Smooth muscle cell (in vitro differentiated cells): ENCODE measurements around the gene UNC119. TPM values are rescaled to one million over a fixed set of nuclear protein-coding genes. Genes with fewer than 3 reads are reported as not detected.
"Not testable (repeated sequence)": the region's sequence is repeated elsewhere in the genome, so short reads cannot be mapped to it uniquely, and the experiment has no call there.

ENCODE experiments used
- DNase-seq: peaks from one replicate; lab custom pipeline; 2025; ENCODE audit not compliant: unreplicated experiment; lab: John Stamatoyannopoulos, UW
- H2AFZ ChIP-seq: fragments of 200-600 bp; sonication (generic); 2 replicates; pipeline ENCODE4 v1.6.0; 2016; ENCODE audit warnings: antibody characterized with exemption, low read depth, mild to moderate bottlenecking
- H3F3A ChIP-seq: fragments of 200-600 bp; sonication (generic); 2 replicates; pipeline ENCODE4 v1.6.0; 2017; ENCODE audit warnings: antibody characterized with exemption, low read depth
- H3K27ac ChIP-seq: fragments of 200-600 bp; sonication (generic); 2 replicates; pipeline ENCODE4 v1.5.1; 2016; ENCODE audit warnings: low read depth, mild to moderate bottlenecking
- H3K27me3 ChIP-seq: fragments of 200-600 bp; sonication (generic); 2 replicates; pipeline ENCODE4 v1.6.1; 2016; ENCODE audit warnings: low read depth, mild to moderate bottlenecking
- H3K36me3 ChIP-seq: fragments of 200-600 bp; sonication (generic); 2 replicates; pipeline ENCODE4 v1.5.1; 2016; ENCODE audit warnings: low read depth
- H3K4me1 ChIP-seq: fragments of 200-600 bp; sonication (generic); 2 replicates; pipeline ENCODE4 v1.5.1; 2016; ENCODE audit warnings: low read depth
- H3K4me2 ChIP-seq: fragments of 200-600 bp; sonication (generic); 2 replicates; pipeline ENCODE4 v1.6.0; 2016; ENCODE audit warnings: mild to moderate bottlenecking
- H3K4me3 ChIP-seq: fragments of 200-600 bp; sonication (generic); 2 replicates; pipeline ENCODE4 v1.5.1; 2016; ENCODE audit warnings: mild to moderate bottlenecking
- H3K79me2 ChIP-seq: fragments of 200-600 bp; sonication (generic); 2 replicates; pipeline ENCODE4 v1.6.0; 2016; ENCODE audit warnings: low read depth, mild to moderate bottlenecking
- H3K9ac ChIP-seq: fragments of 200-600 bp; sonication (generic); 2 replicates; pipeline ENCODE4 v1.6.0; 2016; ENCODE audit warnings: low read depth
- H3K9me3 ChIP-seq: fragments of 200-600 bp; sonication (generic); replicated peaks from 2 replicates; pipeline ENCODE4 v1.5.1; 2016; ENCODE audit warnings: low read depth
- H4K20me1 ChIP-seq: fragments of 200-600 bp; sonication (generic); 2 replicates; pipeline ENCODE4 v1.6.0; 2016; ENCODE audit warnings: low read depth
- CTCF ChIP-seq: fragments of 200-600 bp; sonication (generic); IDR thresholded peaks from 2 replicates; pipeline ENCODE4 v1.5.1; 2017; ENCODE audit warnings: borderline replicate concordance, mild to moderate bottlenecking, antibody characterized with exemption; ENCODE audit not compliant: insufficient read depth, poor library complexity, severe bottlenecking
- WGBS: methylation state at CpG from one replicate; pipeline ENCODE4 v1.1.7; 2016; ENCODE audit warnings: low lambda C conversion rate; 5-methylcytosine and 5-hydroxymethylcytosine counted together
- polyA plus RNA-seq: library from polyadenylated mRNA; unstranded; fragments of >200 nt; fragmentation: Nextera tagmentation; extraction: Ambion mirVana; gene quantifications from 2 replicates; pipeline ENCODE4 v1.2.1, GENCODE V29; 2016
- total RNA-seq: library from RNA; depleted of rRNA; stranded (reverse); fragments of >200 nt; gene quantifications from 2 replicates; pipeline ENCODE4 v1.2.3, GENCODE V29; 2014

UNC119 gene
- total and polyA plus RNA-seq, 2 experiments from 2014 or later: 35.9 to 46.9 TPM

- Histone ChIP-seq H3F3A (peaks cover 3% of the 10 kb centered on the region), H3K27ac (no peak overlapping the region), H3K79me2 (no peaks in the 10 kb centered on the region), H3K4me2 (no peak overlapping the region), H3K9ac (no peak overlapping the region), H2AFZ (no peak overlapping the region), H3K4me1 (peaks cover 5% of the 10 kb centered on the region), H4K20me1 (no peaks in the 10 kb centered on the region), H3K9me3 (no peaks in the 10 kb centered on the region), H3K27me3 (no peaks in the 10 kb centered on the region), H3K36me3 (peaks cover under 1% of the 10 kb centered on the region), H3K4me3 (no peak overlapping the region)
- 97% methylated on average over 8 of the region's 8 CpGs for WGBS
- no peak for TF ChIP-seq CTCF
- DNase-seq: no peak
Observed at GRCh38 chr17:28578246-28579195, 26.1 kb upstream of the UNC119 start.

GRCh38 chr17:28577466-28577824 lies 25.0 kb upstream of the UNC119 start:
- no peak overlapping the region for H3K4me2 ChIP-seq

GRCh38 chr17:28576758-28577465 lies 24.5 kb upstream of the UNC119 start, which contains the start of gene ALDOC:
TSS of gene ALDOC (minus strand) at chr17:28576895. CDS start at chr17:28575532, 1,363 bp downstream.
- H3K4me1 ChIP-seq: peaks cover 5% of the 10 kb centered on the region
- peaks cover 3% of the 10 kb centered on the region for H3F3A ChIP-seq
- no peaks in the 10 kb centered on the region for H3K9me3 ChIP-seq
- no peak within 1 kb of the TSS for H3K9ac ChIP-seq
- no peaks in the 10 kb centered on the region for H3K79me2 ChIP-seq
- H3K27ac ChIP-seq: no peak within 1 kb of the TSS
- no peaks in the 10 kb centered on the region for H3K27me3 ChIP-seq
- H3K4me3 ChIP-seq: peak within 1 kb of the TSS; percentile 37
- DNase-seq: peak; percentile 75
- H4K20me1 ChIP-seq: no peaks in the 10 kb centered on the region
- peak within 1 kb of the TSS; percentile 60 for H2AFZ ChIP-seq
- H3K4me2 ChIP-seq: peak within 1 kb of the TSS; percentile 86
- TF ChIP-seq CTCF: no peak
- no peaks in the 10 kb centered on the region for H3K36me3 ChIP-seq
- 9% methylated on average over 23 of the region's 26 CpGs for WGBS

More at GRCh38 chr17:28577466-28577824, 25.0 kb upstream of the UNC119 start:
- H3K79me2 ChIP-seq: no peaks in the 10 kb centered on the region
- H3K36me3 ChIP-seq: no peaks in the 10 kb centered on the region
- peak overlapping the region; percentile 60 for H2AFZ ChIP-seq
- H3K4me3 ChIP-seq: no peak overlapping the region
- TF ChIP-seq CTCF: no peak
- no peaks in the 10 kb centered on the region for H3K9me3 ChIP-seq
- H3K4me1 ChIP-seq: peaks cover 5% of the 10 kb centered on the region
- H3K27me3 ChIP-seq: no peaks in the 10 kb centered on the region
- no peaks in the 10 kb centered on the region for H4K20me1 ChIP-seq
- H3K9ac ChIP-seq: no peak overlapping the region
- H3K27ac ChIP-seq: no peak overlapping the region
- 99% methylated on average over 3 of the region's 3 CpGs for WGBS
- H3F3A ChIP-seq: peaks cover 3% of the 10 kb centered on the region
- no peak for DNase-seq

- not testable (repeated sequence) for H3F3A ChIP-seq, DNase-seq
- peak overlapping the region; percentile 86 for H3K4me2 ChIP-seq
Observed at GRCh38 chr17:28576016-28576415, 23.6 kb upstream of the UNC119 start.

More at GRCh38 chr17:28576016-28576415, 23.6 kb upstream of the UNC119 start:
- not testable (repeated sequence) for H3K9me3 ChIP-seq, H3K27ac ChIP-seq, H3K79me2 ChIP-seq, H4K20me1 ChIP-seq, H2AFZ ChIP-seq, H3K9ac ChIP-seq, H3K4me1 ChIP-seq, H3K36me3 ChIP-seq, H3K27me3 ChIP-seq
- H3K4me3 ChIP-seq: peak overlapping the region; percentile 23
- WGBS: 72% methylated on average over 3 of the region's 3 CpGs
